GM23248 (cell line): ENCODE data around the gene PANX3.

Source experiments
- EZH2 ChIP-seq: fragments of 200-600 bp; sonication (generic); IDR thresholded peaks from 2 replicates; pipeline ENCODE4 v1.6.1; 2018; ENCODE audit warnings: antibody characterized with exemption, mild to moderate bottlenecking; ENCODE audit not compliant: insufficient read depth, poor library complexity, severe bottlenecking
- EZH2phosphoT487 ChIP-seq: fragments of 200-600 bp; sonication (generic); IDR thresholded peaks from 2 replicates; pipeline ENCODE4 v1.6.1; 2018; ENCODE audit warnings: antibody characterized with exemption, moderate library complexity, mild to moderate bottlenecking, low read depth; ENCODE audit not compliant: insufficient read depth

- TF ChIP-seq EZH2phosphoT487, result no peak
- no peak for TF ChIP-seq EZH2
These were observed 29.4 kb upstream of the PANX3 start for GRCh38 chr11:124581817-124582216.
